22Rv1 (cell line): ENCODE measurements around the gene CELA2B.

Experiments
- ZFX ChIP-seq: fragments of 450-650 bp; IDR thresholded peaks from 2 replicates; pipeline ENCODE4 v1.6.1; 2017; ENCODE audit warnings: antibody characterized with exemption, borderline replicate concordance
- TF ChIP-seq, protein P1 (sequence below): fragments of 450-650 bp; IDR thresholded peaks from 2 replicates; pipeline ENCODE4 v1.5.1; 2017; ENCODE audit warnings: mild to moderate bottlenecking

GRCh38 chr1:15468145-15468544 lies 7.8 kb upstream of the CELA2B start:
- TF ChIP-seq, protein P1, sequence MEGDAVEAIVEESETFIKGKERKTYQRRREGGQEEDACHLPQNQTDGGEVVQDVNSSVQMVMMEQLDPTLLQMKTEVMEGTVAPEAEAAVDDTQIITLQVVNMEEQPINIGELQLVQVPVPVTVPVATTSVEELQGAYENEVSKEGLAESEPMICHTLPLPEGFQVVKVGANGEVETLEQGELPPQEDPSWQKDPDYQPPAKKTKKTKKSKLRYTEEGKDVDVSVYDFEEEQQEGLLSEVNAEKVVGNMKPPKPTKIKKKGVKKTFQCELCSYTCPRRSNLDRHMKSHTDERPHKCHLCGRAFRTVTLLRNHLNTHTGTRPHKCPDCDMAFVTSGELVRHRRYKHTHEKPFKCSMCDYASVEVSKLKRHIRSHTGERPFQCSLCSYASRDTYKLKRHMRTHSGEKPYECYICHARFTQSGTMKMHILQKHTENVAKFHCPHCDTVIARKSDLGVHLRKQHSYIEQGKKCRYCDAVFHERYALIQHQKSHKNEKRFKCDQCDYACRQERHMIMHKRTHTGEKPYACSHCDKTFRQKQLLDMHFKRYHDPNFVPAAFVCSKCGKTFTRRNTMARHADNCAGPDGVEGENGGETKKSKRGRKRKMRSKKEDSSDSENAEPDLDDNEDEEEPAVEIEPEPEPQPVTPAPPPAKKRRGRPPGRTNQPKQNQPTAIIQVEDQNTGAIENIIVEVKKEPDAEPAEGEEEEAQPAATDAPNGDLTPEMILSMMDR: no peak
- TF ChIP-seq ZFX: no peak
